Testis (tissue), 3 donors: Measurements from ENCODE around the gene ZFP36L1. TPM values are rescaled to one million over a fixed set of nuclear protein-coding genes. Genes with fewer than 3 reads are reported as not detected.

ENCODE experiments used
- DNase-seq: peaks from one replicate; pipeline ENCODE4 v3.0.0-alpha.2; 2019
- H3K27ac ChIP-seq, 2 donors: fragments of 200-600 bp; sonication (generic); one replicate each; pipeline ENCODE4 v1.5.1; 2019
- H3K27me3 ChIP-seq: fragments of 200-600 bp; sonication (generic); one replicate; pipeline ENCODE4 v1.5.1; 2019
- H3K36me3 ChIP-seq: fragments of 200-600 bp; sonication (generic); one replicate; pipeline ENCODE4 v1.5.1; 2017; ENCODE audit warnings: low read depth; ENCODE audit errors: missing control alignments
- H3K4me1 ChIP-seq: fragments of 200-600 bp; sonication (generic); one replicate; pipeline ENCODE4 v1.5.1; 2019
- H3K4me3 ChIP-seq, 2 donors: fragments of 200-600 bp; sonication (generic); one replicate each; pipeline ENCODE4 v1.5.1; 2017 to 2019
- H3K9me3 ChIP-seq: fragments of 200-600 bp; sonication (generic); one replicate; pipeline ENCODE4 v1.5.1; 2017
- POLR2A ChIP-seq: fragments of 450-650 bp; IDR thresholded peaks from one replicate; pipeline ENCODE4 v1.6.1; 2017; ENCODE audit warnings: antibody characterized with exemption, mild to moderate bottlenecking, moderate library complexity
- WGBS, 2 donors: methylation state at CpG; one replicate each; pipeline ENCODE4 v1.1.5; 2018; 5-methylcytosine and 5-hydroxymethylcytosine counted together
- intact Hi-C: fragments of 100-400 bp; cut with DNase I; formaldehyde crosslinking; loops from one replicate; pipeline ENCODE4 v1.15.1; 2023; ENCODE audit warnings: low total_unique reads
- polyA plus RNA-seq: library from polyadenylated mRNA; stranded (reverse); fragments of 350-450 nt; fragmentation: Illumina TruSeq; extraction: RNeasy Lipid Tissue Mini Kit (QIAGEN cat#74804); gene quantifications from one replicate; pipeline ENCODE4 v1.2.3, GENCODE V29; 2014; ENCODE audit warnings: low read depth, low replicate concordance; ENCODE audit not compliant: insufficient read depth
- total RNA-seq, 2 donors: library from RNA; depleted of rRNA; stranded (reverse); fragments of >200 nt; gene quantifications; one replicate each; pipeline ENCODE4 v1.2.3, GENCODE V29; 2016
- TF ChIP-seq, protein P1 (sequence below), 3 experiments: fragments of 450-650 bp in 2 of 3; fragments of 200-600 bp in 1 of 3; sonication (generic) in 1 of 3; IDR thresholded peaks; one replicate each; pipeline ENCODE4 v1.5.1; 2016 to 2019; ENCODE audit warnings: antibody characterized with exemption in 3 of 3, mild to moderate bottlenecking in 2 of 3, moderate library complexity in 1 of 3

Gene ZFP36L1
- total and polyA plus RNA-seq, 3 donors from 2014 or later: 120 to 301 (median 176) TPM

GRCh38 chr14:68792678-68792978, 239 bp downstream of the ZFP36L1 start:
- H3K27me3 ChIP-seq: no peaks in the 10 kb centered on the region
- H3K4me3 ChIP-seq: peak overlapping the region; percentile 81 to 92
- peaks cover 12% of the 10 kb centered on the region for H3K4me1 ChIP-seq
- intact Hi-C loops: loop anchor here (10.0 kb wide), 1 partner anchor 248 kb away; no protein-coding TSS in a partner anchor
- TF ChIP-seq, protein P1, sequence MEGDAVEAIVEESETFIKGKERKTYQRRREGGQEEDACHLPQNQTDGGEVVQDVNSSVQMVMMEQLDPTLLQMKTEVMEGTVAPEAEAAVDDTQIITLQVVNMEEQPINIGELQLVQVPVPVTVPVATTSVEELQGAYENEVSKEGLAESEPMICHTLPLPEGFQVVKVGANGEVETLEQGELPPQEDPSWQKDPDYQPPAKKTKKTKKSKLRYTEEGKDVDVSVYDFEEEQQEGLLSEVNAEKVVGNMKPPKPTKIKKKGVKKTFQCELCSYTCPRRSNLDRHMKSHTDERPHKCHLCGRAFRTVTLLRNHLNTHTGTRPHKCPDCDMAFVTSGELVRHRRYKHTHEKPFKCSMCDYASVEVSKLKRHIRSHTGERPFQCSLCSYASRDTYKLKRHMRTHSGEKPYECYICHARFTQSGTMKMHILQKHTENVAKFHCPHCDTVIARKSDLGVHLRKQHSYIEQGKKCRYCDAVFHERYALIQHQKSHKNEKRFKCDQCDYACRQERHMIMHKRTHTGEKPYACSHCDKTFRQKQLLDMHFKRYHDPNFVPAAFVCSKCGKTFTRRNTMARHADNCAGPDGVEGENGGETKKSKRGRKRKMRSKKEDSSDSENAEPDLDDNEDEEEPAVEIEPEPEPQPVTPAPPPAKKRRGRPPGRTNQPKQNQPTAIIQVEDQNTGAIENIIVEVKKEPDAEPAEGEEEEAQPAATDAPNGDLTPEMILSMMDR (IDR thresholded peaks at IDR 0.05): no peak
- TF ChIP-seq POLR2A: no peak
- no peaks in the 10 kb centered on the region for H3K9me3 ChIP-seq
- WGBS, 2 donors: 0 to 1% methylated on average over 13 of the region's 13 CpGs
- H3K27ac ChIP-seq: peak overlapping the region; percentile 99 to 100
- no peak for DNase-seq
- no peaks in the 10 kb centered on the region for H3K36me3 ChIP-seq

GRCh38 chr14:68791902-68792677, 777 bp downstream of the ZFP36L1 start:
- intact Hi-C loops: loop anchor here (10.0 kb wide), 1 partner anchor 247 kb away; no protein-coding TSS in a partner anchor
- Histone ChIP-seq H3K9me3 (no peaks in the 10 kb centered on the region), H3K27ac (peak overlapping the region; percentile 99 to 100), H3K27me3 (no peaks in the 10 kb centered on the region), H3K4me3 (peak overlapping the region; percentile 81 to 92), H3K36me3 (no peaks in the 10 kb centered on the region), H3K4me1 (peaks cover 15% of the 10 kb centered on the region)
- WGBS, 2 donors: 0 to 1% methylated on average over 20 to 33 of the region's 33 CpGs
- peak; percentile 15 for DNase-seq
- TF ChIP-seq POLR2A: no peak

GRCh38 chr14:68791078-68791901, 1.6 kb downstream of the ZFP36L1 start:
- WGBS, 2 donors: 0 to 2% methylated on average over 15 of the region's 15 CpGs
- no peaks in the 10 kb centered on the region for H3K36me3 ChIP-seq
- no peaks in the 10 kb centered on the region for H3K27me3 ChIP-seq
- peak; percentile 28 for DNase-seq
- intact Hi-C loops: loop anchor here (10.0 kb wide), 1 partner anchor 246 kb away; no protein-coding TSS in a partner anchor
- peaks cover 18% of the 10 kb centered on the region for H3K4me1 ChIP-seq
- TF ChIP-seq, protein P1 (IDR thresholded peaks at IDR 0.05): no peak
- TF ChIP-seq POLR2A: no peak
- H3K27ac ChIP-seq: peak overlapping the region; percentile 99 to 100
- H3K4me3 ChIP-seq: peak overlapping the region; percentile 81 to 92
- H3K9me3 ChIP-seq: no peaks in the 10 kb centered on the region

GRCh38 chr14:68790644-68791077, 2.2 kb downstream of the ZFP36L1 start:
- TF ChIP-seq, protein P1 (IDR thresholded peaks at IDR 0.05): no peak
- no peak for TF ChIP-seq POLR2A
- Histone ChIP-seq H3K27ac (peak overlapping the region; percentile 99 to 100), H3K36me3 (no peaks in the 10 kb centered on the region), H3K4me1 (peaks cover 17% of the 10 kb centered on the region), H3K9me3 (no peaks in the 10 kb centered on the region), H3K27me3 (no peaks in the 10 kb centered on the region), H3K4me3 (peak overlapping the region; percentile 81 to 92)
- intact Hi-C loops: loop anchor here (10.0 kb wide), 1 partner anchor 246 kb away; no protein-coding TSS in a partner anchor
- WGBS, 2 donors: 2 to 3% methylated on average over 8 of the region's 8 CpGs
- DNase-seq: no peak
